C4-2B (cell line): ENCODE data around the gene CAMKK1.

Experiments
- ZFX ChIP-seq: fragments of 450-650 bp; IDR thresholded peaks from 2 replicates; pipeline ENCODE4 v1.6.1; 2017
- TF ChIP-seq, protein P1 (sequence below): fragments of 450-650 bp; conservative IDR thresholded peaks from 2 replicates; pipeline ENCODE4 v1.5.1; 2017; ENCODE audit warnings: mild to moderate bottlenecking

- TF ChIP-seq, protein P1, sequence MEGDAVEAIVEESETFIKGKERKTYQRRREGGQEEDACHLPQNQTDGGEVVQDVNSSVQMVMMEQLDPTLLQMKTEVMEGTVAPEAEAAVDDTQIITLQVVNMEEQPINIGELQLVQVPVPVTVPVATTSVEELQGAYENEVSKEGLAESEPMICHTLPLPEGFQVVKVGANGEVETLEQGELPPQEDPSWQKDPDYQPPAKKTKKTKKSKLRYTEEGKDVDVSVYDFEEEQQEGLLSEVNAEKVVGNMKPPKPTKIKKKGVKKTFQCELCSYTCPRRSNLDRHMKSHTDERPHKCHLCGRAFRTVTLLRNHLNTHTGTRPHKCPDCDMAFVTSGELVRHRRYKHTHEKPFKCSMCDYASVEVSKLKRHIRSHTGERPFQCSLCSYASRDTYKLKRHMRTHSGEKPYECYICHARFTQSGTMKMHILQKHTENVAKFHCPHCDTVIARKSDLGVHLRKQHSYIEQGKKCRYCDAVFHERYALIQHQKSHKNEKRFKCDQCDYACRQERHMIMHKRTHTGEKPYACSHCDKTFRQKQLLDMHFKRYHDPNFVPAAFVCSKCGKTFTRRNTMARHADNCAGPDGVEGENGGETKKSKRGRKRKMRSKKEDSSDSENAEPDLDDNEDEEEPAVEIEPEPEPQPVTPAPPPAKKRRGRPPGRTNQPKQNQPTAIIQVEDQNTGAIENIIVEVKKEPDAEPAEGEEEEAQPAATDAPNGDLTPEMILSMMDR: no peak; the same call in none of the 2 replicates
- TF ChIP-seq ZFX: no peak
Observed at GRCh38 chr17:3846437-3847164, 46.3 kb downstream of the CAMKK1 start.
